Trophoblast cell (in vitro differentiated cells and primary cell): ENCODE results near the gene POLR2L.

Experiments
- DNase-seq, 2 donors: peaks; one replicate each; pipeline ENCODE4 v3.0.0-alpha.2; 2016
- H2AFZ ChIP-seq: 2 replicates; pipeline ENCODE4 v1.6.1; 2013; ENCODE audit warnings: low read length, moderate library complexity, mild to moderate bottlenecking; ENCODE audit not compliant: insufficient read depth, poor library complexity
- H2AK5ac ChIP-seq: 2 replicates; pipeline ENCODE4 v1.6.1; 2013; ENCODE audit warnings: mild to moderate bottlenecking, low read length
- H2BK120ac ChIP-seq: 2 replicates; pipeline ENCODE4 v1.6.1; 2013; ENCODE audit warnings: low read length, mild to moderate bottlenecking, moderate library complexity; ENCODE audit not compliant: insufficient read depth, poor library complexity
- H2BK12ac ChIP-seq: 2 replicates; pipeline ENCODE4 v1.6.1; 2013; ENCODE audit warnings: mild to moderate bottlenecking, low read length, moderate library complexity
- H2BK5ac ChIP-seq: 2 replicates; pipeline ENCODE4 v1.6.1; 2013; ENCODE audit warnings: low read length, low read depth, moderate library complexity, mild to moderate bottlenecking; ENCODE audit not compliant: poor library complexity
- H3K14ac ChIP-seq: 2 replicates; pipeline ENCODE4 v1.6.1; 2013; ENCODE audit warnings: mild to moderate bottlenecking, low read length
- H3K18ac ChIP-seq: 2 replicates; pipeline ENCODE4 v1.6.1; 2013; ENCODE audit warnings: mild to moderate bottlenecking, low read length
- H3K23ac ChIP-seq: 2 replicates; pipeline ENCODE4 v1.6.1; 2013; ENCODE audit warnings: low read length
- H3K27ac ChIP-seq: 2 replicates; pipeline ENCODE4 v1.5.1; 2013; ENCODE audit warnings: low read depth, mild to moderate bottlenecking, inconsistent platforms, low read length, moderate library complexity
- H3K27me3 ChIP-seq: 2 replicates; pipeline ENCODE4 v1.6.1; 2013; ENCODE audit warnings: inconsistent platforms, mild to moderate bottlenecking, low read length, moderate library complexity; ENCODE audit not compliant: insufficient read depth
- H3K36me3 ChIP-seq, 2 experiments: 1 replicate in 1 of 2; 2 replicates in 1 of 2; pipeline ENCODE4 v1.6.1; 2013; ENCODE audit warnings: low read length in 2 of 2, mild to moderate bottlenecking in 2 of 2, moderate library complexity in 1 of 2; ENCODE audit not compliant: insufficient read depth in 2 of 2, control insufficient read depth in 1 of 2
- H3K4ac ChIP-seq: 2 replicates; pipeline ENCODE4 v1.6.1; 2013; ENCODE audit warnings: low read depth, mild to moderate bottlenecking, low read length, moderate library complexity
- H3K4me1 ChIP-seq, 2 experiments: 1 replicate in 1 of 2; 2 replicates in 1 of 2; pipeline ENCODE4 v1.6.1; 2013; ENCODE audit warnings: low read length in 2 of 2, mild to moderate bottlenecking in 2 of 2, moderate library complexity in 1 of 2; ENCODE audit not compliant: insufficient read depth in 2 of 2, control insufficient read depth in 1 of 2
- H3K4me2 ChIP-seq: 2 replicates; pipeline ENCODE4 v1.6.1; 2013; ENCODE audit warnings: inconsistent platforms, mild to moderate bottlenecking, low read length, moderate library complexity
- H3K4me3 ChIP-seq: 2 replicates; pipeline ENCODE4 v1.5.1; 2013; ENCODE audit warnings: mild to moderate bottlenecking, low read depth, low read length, inconsistent platforms
- H3K79me1 ChIP-seq: one replicate; pipeline ENCODE4 v1.6.1; 2013; ENCODE audit warnings: low read length
- H3K79me2 ChIP-seq: 2 replicates; pipeline ENCODE4 v1.6.1; 2013; ENCODE audit warnings: low read length, mild to moderate bottlenecking; ENCODE audit not compliant: control insufficient read depth, insufficient read depth, poor library complexity
- H3K9ac ChIP-seq: 2 replicates; pipeline ENCODE4 v1.6.1; 2013; ENCODE audit warnings: mild to moderate bottlenecking, low read length
- H3K9me3 ChIP-seq: 2 replicates; pipeline ENCODE4 v1.6.1; 2013; ENCODE audit warnings: low read depth, mild to moderate bottlenecking, control low read depth, inconsistent platforms, low read length; ENCODE audit not compliant: insufficient read depth
- H4K12ac ChIP-seq: 2 replicates; pipeline ENCODE4 v1.6.1; 2013; ENCODE audit warnings: low read depth, mild to moderate bottlenecking, low read length, moderate library complexity
- H4K8ac ChIP-seq: 2 replicates; pipeline ENCODE4 v1.6.1; 2013; ENCODE audit warnings: low read depth, mild to moderate bottlenecking, low read length, moderate library complexity
- H4K91ac ChIP-seq: one replicate; pipeline ENCODE4 v1.6.1; 2013; ENCODE audit warnings: low read depth, mild to moderate bottlenecking, low read length, moderate library complexity
- WGBS: extraction: QIAGEN DNeasy Blood & Tissue Kit; methylation state at CpG from one replicate; pipeline ENCODE4 v1.1.7; 2013; ENCODE audit warnings: missing lambda C conversion rate; ENCODE audit not compliant: insufficient read length, insufficient coverage; ENCODE audit errors: extremely low coverage; 5-methylcytosine and 5-hydroxymethylcytosine counted together

POLR2L gene

DNA sequence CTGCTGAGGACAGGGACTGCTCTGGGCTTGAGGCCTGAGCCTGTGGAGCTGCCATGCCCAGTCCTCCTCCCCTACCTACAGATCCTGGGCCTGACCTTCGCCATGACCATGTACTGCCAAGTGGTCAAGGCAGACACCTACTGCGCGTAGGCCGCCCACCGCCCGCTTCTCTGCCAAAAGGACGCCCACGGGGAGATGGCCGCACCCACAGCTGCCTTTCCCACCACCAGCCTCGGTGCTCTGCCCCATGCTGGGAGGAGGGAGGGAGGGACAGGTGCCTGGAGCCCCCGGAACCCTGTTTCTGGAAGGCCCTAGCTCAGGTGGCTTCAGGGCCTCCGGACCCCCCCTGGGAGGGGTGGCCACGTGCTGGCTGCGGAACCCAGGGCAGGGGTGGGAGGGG, 24.2 kb upstream of the POLR2L start:
- H3K27me3 ChIP-seq = no peaks in the 10 kb centered on the region
- no peak overlapping the region for H2AFZ ChIP-seq
- H2AK5ac ChIP-seq = no peak overlapping the region
- H3K18ac ChIP-seq = no peak overlapping the region
- no peak overlapping the region for H3K27ac ChIP-seq
- no peak for DNase-seq
- no peak overlapping the region for H3K14ac ChIP-seq
- H2BK5ac ChIP-seq = no peak overlapping the region
- H4K8ac ChIP-seq = no peak overlapping the region
- no peak overlapping the region for H2BK12ac ChIP-seq
- WGBS = no CpG with 5 or more reads among the region's 14 CpGs
- no peaks in the 10 kb centered on the region for H3K79me1 ChIP-seq
- no peak overlapping the region for H3K9ac ChIP-seq
- H3K4me3 ChIP-seq = no peak overlapping the region
- H3K36me3 ChIP-seq = peaks cover 5 to 12% of the 10 kb centered on the region in 2 experiments
- no peak overlapping the region for H3K4ac ChIP-seq
- H3K9me3 ChIP-seq = peaks cover 1% of the 10 kb centered on the region
- H4K12ac ChIP-seq = no peak overlapping the region
- H3K23ac ChIP-seq = no peak overlapping the region
- H3K4me2 ChIP-seq = no peak overlapping the region
- no peaks in the 10 kb centered on the region for H3K79me2 ChIP-seq
- no peak overlapping the region for H2BK120ac ChIP-seq
- H4K91ac ChIP-seq = no peak overlapping the region
- H3K4me1 ChIP-seq = no peaks in the 10 kb centered on the region

DNA sequence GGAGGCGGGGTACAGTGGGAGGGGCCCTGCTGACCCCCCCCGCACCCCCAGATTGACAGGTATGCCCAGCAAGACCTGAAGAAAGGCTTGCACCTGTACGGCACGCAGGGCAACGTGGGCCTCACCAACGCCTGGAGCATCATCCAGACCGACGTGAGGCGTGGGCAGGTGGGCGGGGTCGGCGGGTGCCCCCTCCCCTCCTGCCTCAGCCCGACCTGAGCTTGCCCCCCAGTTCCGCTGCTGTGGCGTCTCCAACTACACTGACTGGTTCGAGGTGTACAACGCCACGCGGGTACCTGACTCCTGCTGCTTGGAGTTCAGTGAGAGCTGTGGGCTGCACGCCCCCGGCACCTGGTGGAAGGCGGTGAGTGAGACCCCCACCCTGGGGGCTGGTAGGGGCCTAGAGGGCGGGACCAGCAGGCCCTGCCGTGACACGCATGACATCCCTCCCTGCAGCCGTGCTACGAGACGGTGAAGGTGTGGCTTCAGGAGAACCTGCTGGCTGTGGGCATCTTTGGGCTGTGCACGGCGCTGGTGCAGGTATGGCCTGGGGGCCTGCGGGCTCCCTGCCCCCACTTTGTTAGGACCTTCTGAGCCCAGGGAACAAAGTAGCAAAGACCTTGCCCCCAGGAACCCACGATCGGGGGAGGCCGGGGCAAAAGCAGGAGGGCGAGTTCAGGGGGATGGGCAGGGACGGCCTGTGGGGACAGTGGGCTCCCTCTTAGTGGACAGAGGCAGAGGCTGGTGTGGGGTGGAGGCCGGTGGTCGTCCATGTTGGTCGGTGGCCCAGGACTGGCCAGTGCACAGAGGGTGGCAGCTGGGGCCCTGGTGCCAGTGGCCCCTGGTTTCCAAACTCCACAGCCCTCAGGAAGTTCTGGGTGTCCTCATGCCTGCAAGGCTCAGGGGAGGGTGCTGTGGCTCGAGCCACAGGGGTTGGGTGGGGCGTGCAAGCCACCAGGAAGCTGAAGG, 23.4 kb upstream of the POLR2L start:
- H4K8ac ChIP-seq = no peak overlapping the region
- no peak overlapping the region for H3K14ac ChIP-seq
- no peak overlapping the region for H3K9ac ChIP-seq
- H4K91ac ChIP-seq = no peak overlapping the region
- no peaks in the 10 kb centered on the region for H3K79me1 ChIP-seq
- no peaks in the 10 kb centered on the region for H3K27me3 ChIP-seq
- no peak overlapping the region for H2BK12ac ChIP-seq
- H2AK5ac ChIP-seq = no peak overlapping the region
- no peak overlapping the region for H3K23ac ChIP-seq
- WGBS = no CpG with 5 or more reads among the region's 41 CpGs
- H3K79me2 ChIP-seq = no peaks in the 10 kb centered on the region
- DNase-seq = no peak
- H3K4me1 ChIP-seq = no peaks in the 10 kb centered on the region
- no peak overlapping the region for H3K4ac ChIP-seq
- H3K9me3 ChIP-seq = peaks cover 1% of the 10 kb centered on the region
- no peak overlapping the region for H3K27ac ChIP-seq
- no peak overlapping the region for H2BK5ac ChIP-seq
- no peak overlapping the region for H3K4me3 ChIP-seq
- no peak overlapping the region for H3K18ac ChIP-seq
- H2BK120ac ChIP-seq = no peak overlapping the region
- H3K4me2 ChIP-seq = no peak overlapping the region
- no peak overlapping the region for H4K12ac ChIP-seq
- no peak overlapping the region for H2AFZ ChIP-seq
- peaks cover 5 to 12% of the 10 kb centered on the region in 2 experiments for H3K36me3 ChIP-seq

DNA sequence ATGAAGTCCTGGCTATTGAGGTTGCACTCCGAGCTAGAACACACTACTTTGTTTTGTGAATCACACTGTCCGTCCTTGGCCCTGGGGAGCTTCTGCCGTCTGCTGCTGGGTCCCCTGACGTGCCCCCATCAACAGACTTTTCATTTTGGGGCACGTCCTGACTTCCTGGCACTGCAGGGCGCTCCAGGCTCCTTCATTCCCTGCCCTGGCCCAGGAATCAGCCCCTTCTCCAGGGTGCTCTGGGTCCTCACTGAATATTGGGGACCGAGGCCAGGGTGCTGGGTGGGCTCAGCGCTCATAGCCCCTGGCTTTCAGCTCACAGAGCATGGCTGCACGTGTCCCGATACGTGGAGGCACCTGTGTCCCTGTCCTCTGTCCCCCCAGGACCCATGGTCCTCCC, 22.6 kb upstream of the POLR2L start:
- H4K8ac ChIP-seq = no peak overlapping the region
- H3K79me1 ChIP-seq = no peaks in the 10 kb centered on the region
- H2AFZ ChIP-seq = no peak overlapping the region
- no peak overlapping the region for H2BK12ac ChIP-seq
- H3K9ac ChIP-seq = no peak overlapping the region
- peaks cover 1% of the 10 kb centered on the region for H3K9me3 ChIP-seq
- H2AK5ac ChIP-seq = no peak overlapping the region
- no peak overlapping the region for H3K27ac ChIP-seq
- no CpG with 5 or more reads among the region's 11 CpGs for WGBS
- no peaks in the 10 kb centered on the region for H3K27me3 ChIP-seq
- no peak overlapping the region for H3K23ac ChIP-seq
- H3K4me3 ChIP-seq = no peak overlapping the region
- no peak overlapping the region for H2BK5ac ChIP-seq
- DNase-seq = no peak
- H3K79me2 ChIP-seq = no peaks in the 10 kb centered on the region
- H4K12ac ChIP-seq = no peak overlapping the region
- H2BK120ac ChIP-seq = no peak overlapping the region
- no peak overlapping the region for H3K18ac ChIP-seq
- no peak overlapping the region for H3K14ac ChIP-seq
- no peaks in the 10 kb centered on the region for H3K4me1 ChIP-seq
- no peak overlapping the region for H3K4me2 ChIP-seq
- no peak overlapping the region for H3K4ac ChIP-seq
- H4K91ac ChIP-seq = no peak overlapping the region
- peaks cover 5 to 12% of the 10 kb centered on the region in 2 experiments for H3K36me3 ChIP-seq

DNA sequence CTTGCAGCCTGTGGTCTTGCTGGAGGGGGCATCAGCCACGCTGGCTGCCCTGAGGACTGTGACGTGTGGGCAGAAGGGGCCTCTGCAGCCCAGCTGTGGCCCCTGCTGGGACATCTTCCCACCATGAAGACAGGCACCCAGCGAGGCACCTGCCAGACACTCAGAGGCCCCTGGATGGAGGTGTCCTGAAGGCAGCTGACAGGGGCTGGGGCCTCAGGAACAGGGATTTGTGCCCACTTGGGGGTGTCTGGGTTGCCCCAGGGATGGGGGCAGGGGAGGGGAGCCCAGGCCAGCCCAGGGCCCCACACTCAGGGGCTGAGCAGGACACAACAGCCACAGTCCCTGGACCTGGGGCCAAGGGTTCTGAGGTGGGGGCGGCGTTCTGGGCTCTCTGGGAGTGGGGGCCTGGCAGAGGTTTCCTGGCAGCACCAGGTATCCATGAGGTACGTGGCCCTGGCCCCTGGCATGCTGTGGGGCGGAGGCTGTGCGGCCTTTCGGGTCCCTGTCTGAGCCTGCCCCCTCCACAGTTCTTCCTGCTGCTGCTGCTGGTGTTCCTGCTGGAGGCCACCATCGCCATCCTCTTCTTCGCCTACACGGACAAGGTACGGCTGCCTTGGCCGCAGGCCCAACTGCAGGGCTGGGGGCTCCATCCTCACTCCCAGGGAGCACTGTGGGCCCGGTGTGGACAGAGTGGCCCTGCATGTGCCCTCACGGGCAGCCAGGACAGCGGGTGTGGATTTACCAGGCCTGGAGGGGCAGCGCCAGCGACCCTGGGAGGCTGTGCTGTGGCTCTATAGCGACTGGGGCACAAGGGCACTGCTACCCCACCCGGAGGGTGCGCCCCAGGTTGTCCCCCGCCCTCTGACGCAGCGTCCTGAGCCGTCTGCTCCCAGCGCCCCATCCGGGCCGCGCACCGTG, 21.8 kb upstream of the POLR2L start:
- H2AK5ac ChIP-seq = no peak overlapping the region
- no CpG with 5 or more reads among the region's 31 CpGs for WGBS
- no peak for DNase-seq

More for the DNA sequence above, 21.8 kb upstream of the POLR2L start:
- Histone ChIP-seq H3K9ac (no peak overlapping the region), H3K27ac (no peak overlapping the region), H3K79me1 (no peaks in the 10 kb centered on the region), H4K12ac (no peak overlapping the region), H3K23ac (no peak overlapping the region), H4K8ac (no peak overlapping the region), H3K18ac (no peak overlapping the region), H3K14ac (no peak overlapping the region), H3K4me2 (no peak overlapping the region), H4K91ac (no peak overlapping the region), H3K4me3 (no peak overlapping the region), H2BK120ac (no peak overlapping the region), H3K36me3 (peaks cover 5 to 11% of the 10 kb centered on the region in 2 experiments), H2BK5ac (no peak overlapping the region), H2BK12ac (no peak overlapping the region), H3K27me3 (no peaks in the 10 kb centered on the region), H2AFZ (no peak overlapping the region), H3K79me2 (no peaks in the 10 kb centered on the region), H3K4me1 (no peaks in the 10 kb centered on the region), H3K4ac (no peak overlapping the region), H3K9me3 (peaks cover 1% of the 10 kb centered on the region)
